H1 (cell line): Measurements from ENCODE around the gene LTBP1.

Experiments used
- BACH1 ChIP-seq: IDR thresholded peaks from 2 replicates; pipeline ENCODE4 v1.6.1; 2012; ENCODE audit warnings: low read length, improper control_type of control experiment
- EP300 ChIP-seq, 2 experiments: IDR thresholded peaks; 1 replicate in 1 of 2; 2 replicates in 1 of 2; pipeline ENCODE4 v1.6.1; 2011 to 2012; ENCODE audit warnings: low read depth in 2 of 2, low read length in 2 of 2, mild to moderate bottlenecking in 2 of 2, borderline replicate concordance in 1 of 2, inconsistent platforms in 1 of 2, moderate library complexity in 1 of 2
- GABPA ChIP-seq: IDR thresholded peaks from 2 replicates; pipeline ENCODE4 v1.6.1; 2011; ENCODE audit warnings: mild to moderate bottlenecking, low read length, moderate library complexity, borderline replicate concordance; ENCODE audit not compliant: insufficient read depth
- JUND ChIP-seq: IDR thresholded peaks from 2 replicates; pipeline ENCODE4 v1.6.1; 2011; ENCODE audit warnings: mild to moderate bottlenecking, improper control_type of control experiment, low read length
- KDM1A ChIP-seq: fragments of 200-600, 300-600 bp; sonication (generic); IDR thresholded peaks from 2 replicates; pipeline ENCODE4 v1.7.1; 2016; ENCODE audit warnings: mild to moderate bottlenecking, low read length, borderline replicate concordance
- POLR2A ChIP-seq, 2 experiments: IDR thresholded peaks; 1 replicate in 1 of 2; 2 replicates in 1 of 2; pipeline ENCODE4 v1.6.1; 2011; ENCODE audit warnings: low read depth in 2 of 2, low read length in 2 of 2, mild to moderate bottlenecking in 2 of 2; ENCODE audit errors: control extremely low read depth in 1 of 2
- POLR2AphosphoS5 ChIP-seq: IDR thresholded peaks from 2 replicates; pipeline ENCODE4 v1.6.1; 2011; ENCODE audit warnings: low read depth, low read length
- RFX5 ChIP-seq: IDR thresholded peaks from 2 replicates; pipeline ENCODE4 v1.6.1; 2011; ENCODE audit warnings: low read depth, low read length, improper control_type of control experiment, borderline replicate concordance
- SAP30 ChIP-seq: fragments of 300-600 bp; sonication (generic); IDR thresholded peaks from 2 replicates; pipeline ENCODE4 v1.7.1; 2012; ENCODE audit warnings: low read length, moderate library complexity, mild to moderate bottlenecking, inconsistent platforms; ENCODE audit not compliant: insufficient read depth, insufficient replicate concordance
- ZNF274 ChIP-seq: IDR thresholded peaks from 2 replicates; pipeline ENCODE4 v1.7.0; 2012; ENCODE audit warnings: low read length, borderline replicate concordance; ENCODE audit errors: extremely low read depth
- TF ChIP-seq, protein P1 (sequence below): IDR thresholded peaks from 2 replicates; pipeline ENCODE4 v1.6.1; 2012; ENCODE audit warnings: inconsistent platforms
- TF ChIP-seq, protein P2 (sequence below), 3 experiments: IDR thresholded peaks; 1 replicate in 2 of 3; 2 replicates in 1 of 3; pipeline versions ENCODE4 v1.5.1 to v1.6.1; 2011; ENCODE audit warnings: low read length in 3 of 3, mild to moderate bottlenecking in 3 of 3, inconsistent platforms in 2 of 3, low read depth in 1 of 3, moderate library complexity in 1 of 3; ENCODE audit not compliant: insufficient read depth in 1 of 3; ENCODE audit errors: control extremely low read depth in 1 of 3
- TF ChIP-seq, protein P3 (sequence below): IDR thresholded peaks from 2 replicates; pipeline ENCODE4 v1.6.1; 2011; ENCODE audit warnings: low read depth, mild to moderate bottlenecking, low read length; ENCODE audit not compliant: insufficient read depth

DNA sequence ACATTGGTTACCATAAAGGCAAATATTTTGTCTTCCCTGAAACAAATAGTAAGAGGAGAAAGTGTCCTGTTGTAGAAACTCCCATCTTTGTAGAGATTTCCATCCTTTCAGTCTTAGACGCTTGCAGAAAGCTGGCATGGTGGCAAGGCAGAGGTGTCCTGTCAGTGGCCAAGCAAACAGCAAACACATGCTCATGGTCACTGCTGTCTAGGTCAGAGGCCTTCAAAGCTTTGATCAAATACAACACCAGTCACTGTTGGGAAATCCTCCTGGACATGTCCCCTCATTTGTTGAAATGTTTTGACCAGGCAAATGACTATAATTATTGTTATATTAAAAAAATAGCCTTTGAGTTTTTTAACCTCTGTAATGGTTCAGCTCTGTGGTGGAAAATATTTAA is 55.1 kb downstream of the LTBP1 start:
- TF ChIP-seq EP300 (IDR thresholded peaks at IDR 0.05; ENCODE audit: borderline replicate concordance in 1 of 2, low read depth in 2 of 2, low read length in 2 of 2), result no peak
- no peak for TF ChIP-seq BACH1
- TF ChIP-seq, protein P1, sequence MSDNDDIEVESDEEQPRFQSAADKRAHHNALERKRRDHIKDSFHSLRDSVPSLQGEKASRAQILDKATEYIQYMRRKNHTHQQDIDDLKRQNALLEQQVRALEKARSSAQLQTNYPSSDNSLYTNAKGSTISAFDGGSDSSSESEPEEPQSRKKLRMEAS, result no peak
- TF ChIP-seq, protein P2, sequence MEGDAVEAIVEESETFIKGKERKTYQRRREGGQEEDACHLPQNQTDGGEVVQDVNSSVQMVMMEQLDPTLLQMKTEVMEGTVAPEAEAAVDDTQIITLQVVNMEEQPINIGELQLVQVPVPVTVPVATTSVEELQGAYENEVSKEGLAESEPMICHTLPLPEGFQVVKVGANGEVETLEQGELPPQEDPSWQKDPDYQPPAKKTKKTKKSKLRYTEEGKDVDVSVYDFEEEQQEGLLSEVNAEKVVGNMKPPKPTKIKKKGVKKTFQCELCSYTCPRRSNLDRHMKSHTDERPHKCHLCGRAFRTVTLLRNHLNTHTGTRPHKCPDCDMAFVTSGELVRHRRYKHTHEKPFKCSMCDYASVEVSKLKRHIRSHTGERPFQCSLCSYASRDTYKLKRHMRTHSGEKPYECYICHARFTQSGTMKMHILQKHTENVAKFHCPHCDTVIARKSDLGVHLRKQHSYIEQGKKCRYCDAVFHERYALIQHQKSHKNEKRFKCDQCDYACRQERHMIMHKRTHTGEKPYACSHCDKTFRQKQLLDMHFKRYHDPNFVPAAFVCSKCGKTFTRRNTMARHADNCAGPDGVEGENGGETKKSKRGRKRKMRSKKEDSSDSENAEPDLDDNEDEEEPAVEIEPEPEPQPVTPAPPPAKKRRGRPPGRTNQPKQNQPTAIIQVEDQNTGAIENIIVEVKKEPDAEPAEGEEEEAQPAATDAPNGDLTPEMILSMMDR (IDR thresholded peaks at IDR 0.05; ENCODE audit: control extremely low read depth in 1 of 3, insufficient read depth in 1 of 3, low read depth in 1 of 3, low read length in 3 of 3), result no peak
- TF ChIP-seq POLR2A (IDR thresholded peaks at IDR 0.05; ENCODE audit: control extremely low read depth in 1 of 2, low read depth in 2 of 2, low read length in 2 of 2), result no peak
- no peak for TF ChIP-seq SAP30
- no peak for TF ChIP-seq JUND
- TF ChIP-seq, protein P3, sequence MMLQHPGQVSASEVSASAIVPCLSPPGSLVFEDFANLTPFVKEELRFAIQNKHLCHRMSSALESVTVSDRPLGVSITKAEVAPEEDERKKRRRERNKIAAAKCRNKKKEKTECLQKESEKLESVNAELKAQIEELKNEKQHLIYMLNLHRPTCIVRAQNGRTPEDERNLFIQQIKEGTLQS, result no peak
- TF ChIP-seq POLR2AphosphoS5, result no peak
- no peak for TF ChIP-seq GABPA
- TF ChIP-seq ZNF274, result no peak
- no peak for TF ChIP-seq KDM1A
- TF ChIP-seq RFX5, result no peak
